OCI-LY3 (cell line): Measurements from ENCODE around the gene ENTR1.

Experiments used
- CTCF ChIP-seq: fragments of 200-600, 300-600 bp; sonication (generic); IDR thresholded peaks from 2 replicates; pipeline ENCODE4 v1.5.1; 2014; ENCODE audit warnings: antibody characterized with exemption, low read length, low read depth
- EZH2phosphoT487 ChIP-seq: fragments of 200-600 bp; shearing (Covaris generic); IDR thresholded peaks from 2 replicates; pipeline ENCODE4 v1.6.1; 2018; ENCODE audit warnings: antibody characterized with exemption, mixed run types, low read depth

- TF ChIP-seq CTCF (no peak), EZH2phosphoT487 (no peak)
Observed at GRCh38 chr9:136429075-136429628, 18.7 kb upstream of the ENTR1 start.
